Aorta (tissue), 5 donors: Measurements from ENCODE around the gene MAST4. TPM values are rescaled to one million over a fixed set of nuclear protein-coding genes. Genes with fewer than 3 reads are reported as not detected.

Source experiments
- ATAC-seq: fragments of 200-7000 bp; cut with Tn5 transposase; one replicate; pipeline ENCODE4 v1.9.1; 2022; ENCODE audit warnings: moderate library complexity; ENCODE audit not compliant: low FRiP score
- DNase-seq, 2 donors: peaks; one replicate each; pipeline ENCODE4 v3.0.0-alpha.2; 2020
- H3K27ac ChIP-seq, 2 donors: one replicate each; pipeline ENCODE4 v1.5.1; 2013; ENCODE audit warnings: low read length in 2 of 2, mild to moderate bottlenecking in 2 of 2, moderate library complexity in 2 of 2, control low read depth in 1 of 2, inconsistent platforms in 1 of 2, low read depth in 1 of 2
- H3K27me3 ChIP-seq, 2 donors: one replicate each; pipeline ENCODE4 v1.6.1; 2013; ENCODE audit warnings: control low read depth in 1 of 2, low read length in 1 of 2, mild to moderate bottlenecking in 1 of 2, moderate library complexity in 1 of 2; ENCODE audit not compliant: insufficient read depth in 2 of 2, control insufficient read depth in 1 of 2
- H3K36me3 ChIP-seq, 2 donors: one replicate each; pipeline ENCODE4 v1.6.1; 2013; ENCODE audit warnings: control low read depth in 1 of 2, low read length in 1 of 2, mild to moderate bottlenecking in 1 of 2; ENCODE audit not compliant: insufficient read depth in 2 of 2, control insufficient read depth in 1 of 2
- H3K4me1 ChIP-seq, 2 donors: one replicate each; pipeline ENCODE4 v1.6.1; 2013; ENCODE audit warnings: low read length in 2 of 2, control low read depth in 1 of 2, mild to moderate bottlenecking in 1 of 2, moderate library complexity in 1 of 2; ENCODE audit not compliant: insufficient read depth in 2 of 2, control insufficient read depth in 1 of 2
- H3K4me3 ChIP-seq, 2 donors: one replicate each; pipeline ENCODE4 v1.5.1; 2013; ENCODE audit warnings: low read length in 2 of 2, control low read depth in 1 of 2, mild to moderate bottlenecking in 1 of 2
- H3K9me3 ChIP-seq: one replicate; pipeline ENCODE4 v1.6.1; 2013; ENCODE audit warnings: mild to moderate bottlenecking, low read length; ENCODE audit not compliant: control insufficient read depth
- WGBS, 2 donors: extraction: QIAGEN DNeasy Blood & Tissue Kit; methylation state at CpG; one replicate each; pipeline ENCODE4 v1.1.7; 2013; 5-methylcytosine and 5-hydroxymethylcytosine counted together
- intact Hi-C, 2 donors: fragments of 100-400 bp; cut with DNase I; formaldehyde crosslinking; loops; one replicate each; pipeline versions ENCODE4 v1.14.2 to v1.15.0; 2022
- polyA plus RNA-seq, 2 donors: library from polyadenylated mRNA; stranded (reverse); fragments of 200-250 nt; gene quantifications; one replicate each; pipeline ENCODE4 v1.2.3, GENCODE V29; 2013
- total RNA-seq, 2 donors: library from RNA; stranded (reverse); fragmentation: NEBNext Ultra II Directional; extraction: Animal tissue kit (Norgen Biotek cat#: 25700); gene quantifications; one replicate each; pipeline ENCODE4 v1.2.1, GENCODE V29; 2021
- donor health status: healthy with polysubstance abuse.
- donor health status: Bipolar disorder and iron deficiency.
- donor health status: DM: no; HTN: no; CAD: no.
- donor health status: DM: no; HTN: no; CAD: no.
- donor health status: DM: yes; HTN: yes; CAD: no.

The MAST4 gene
- total and polyA plus RNA-seq, 4 donors = 2.4 to 66.5 (median 24.9) TPM

DNA sequence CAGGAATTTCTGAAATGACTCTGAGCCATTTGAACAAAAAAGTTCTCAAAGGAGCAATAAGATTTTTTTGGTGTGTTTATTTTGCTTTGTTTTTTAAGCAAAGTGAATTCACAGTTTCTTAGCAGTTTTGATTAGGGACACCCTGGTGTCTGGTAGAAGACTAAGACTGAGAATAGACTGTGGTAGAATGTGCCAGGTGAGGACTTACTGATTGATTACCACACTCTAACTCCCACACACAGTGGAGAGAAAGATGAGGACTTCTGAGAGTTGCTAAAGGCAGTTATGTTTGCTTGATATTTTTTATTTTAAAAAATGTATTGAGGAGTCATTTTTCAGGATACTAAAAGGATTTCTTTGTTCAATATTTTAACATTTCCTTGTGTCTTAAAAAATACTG is 425.3 kb downstream of the MAST4 start:
- intact Hi-C loops = no loop called here
- H3K27ac ChIP-seq = peak overlapping the region in 1 of 2 donors; percentile 28
- H3K27me3 ChIP-seq = no peaks in the 10 kb centered on the region
- H3K36me3 ChIP-seq = no peaks in the 10 kb centered on the region
- H3K4me1 ChIP-seq = peaks cover 3 to 11% of the 10 kb centered on the region in 2 donors
- H3K4me3 ChIP-seq = no peak overlapping the region
- DNase-seq (no peak), ATAC-seq (no peak)
- no peaks in the 10 kb centered on the region for H3K9me3 ChIP-seq

DNA sequence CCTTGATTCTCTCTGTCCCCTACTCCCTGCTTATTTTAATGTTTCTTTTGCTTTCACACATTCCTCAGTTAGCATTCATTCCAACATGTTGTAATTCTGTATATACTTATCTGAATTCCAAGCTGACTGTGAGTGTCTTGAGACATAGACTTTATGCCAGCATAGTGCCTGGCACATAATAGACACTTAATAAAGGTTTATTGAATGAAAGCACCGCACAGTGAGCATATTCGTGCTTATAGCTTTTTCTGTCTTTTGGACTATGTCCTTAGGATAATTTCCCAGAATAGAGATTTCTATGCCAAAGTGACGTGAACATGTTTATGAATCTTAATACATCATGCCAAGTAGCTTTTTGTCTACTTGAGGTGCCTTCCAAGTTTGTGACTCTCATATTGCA is 425.8 kb downstream of the MAST4 start:
- intact Hi-C loops = no loop called here
- no peak for ATAC-seq
- no peak for DNase-seq
- Histone ChIP-seq H3K9me3 (no peaks in the 10 kb centered on the region), H3K4me3 (no peak overlapping the region), H3K27me3 (no peaks in the 10 kb centered on the region), H3K36me3 (no peaks in the 10 kb centered on the region), H3K27ac (no peak overlapping the region), H3K4me1 (peaks cover 3 to 11% of the 10 kb centered on the region in 2 donors)
- WGBS, 2 donors = 6 to 18% methylated on average over 3 of the region's 3 CpGs

DNA sequence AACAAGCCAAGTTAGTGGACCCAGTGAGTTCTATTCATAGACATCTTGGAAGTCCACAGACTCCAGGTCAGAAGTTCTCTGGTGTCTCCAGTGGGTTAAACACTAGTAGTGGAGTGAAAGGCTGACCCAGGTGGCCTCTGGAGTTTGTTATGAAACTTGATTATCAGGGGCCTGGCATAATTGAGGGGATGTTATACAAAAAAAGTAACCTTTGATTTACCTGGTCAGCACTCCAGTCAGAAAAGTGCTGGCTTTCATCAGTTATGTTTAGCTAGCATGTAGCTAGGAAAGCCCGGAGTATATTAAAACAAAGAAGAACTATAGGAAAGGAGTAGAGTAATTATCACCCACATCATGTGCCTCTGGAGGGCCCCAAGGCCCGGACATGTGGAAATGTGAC is 429.3 kb downstream of the MAST4 start:
- H3K4me1 ChIP-seq = peaks cover 3 to 9% of the 10 kb centered on the region in 2 donors
- H3K27me3 ChIP-seq = no peaks in the 10 kb centered on the region
- intact Hi-C loops = no loop called here
- 62 to 67% methylated on average over 2 of the region's 2 CpGs for WGBS, 2 donors
- no peak overlapping the region for H3K27ac ChIP-seq
- ATAC-seq (no peak), DNase-seq (no peak)
- H3K9me3 ChIP-seq = no peaks in the 10 kb centered on the region
- H3K4me3 ChIP-seq = no peak overlapping the region
- H3K36me3 ChIP-seq = no peaks in the 10 kb centered on the region

DNA sequence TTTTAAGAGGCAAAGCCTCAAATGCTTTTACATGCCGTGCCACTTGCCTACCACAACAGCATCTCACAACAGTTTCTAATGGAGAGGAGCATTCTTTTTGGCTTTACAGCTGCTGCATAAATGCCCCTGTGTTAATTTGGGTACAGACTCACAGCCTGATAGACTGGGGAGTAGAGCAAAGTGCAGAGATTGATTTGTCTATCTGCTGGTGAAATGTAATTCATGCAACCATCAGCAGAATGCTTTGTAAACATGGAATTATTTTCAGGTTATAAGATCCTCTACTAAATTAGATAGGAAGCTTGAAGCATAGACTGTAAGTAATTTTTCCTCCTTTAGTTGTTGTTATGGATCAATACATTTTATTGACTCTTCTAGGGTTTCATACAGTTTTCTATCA is 430.1 kb downstream of the MAST4 start:
- peaks cover 3 to 6% of the 10 kb centered on the region in 2 donors for H3K4me1 ChIP-seq
- no peaks in the 10 kb centered on the region for H3K36me3 ChIP-seq
- 81 to 87% methylated on average over 1 of the region's 1 CpG for WGBS, 2 donors

DNA sequence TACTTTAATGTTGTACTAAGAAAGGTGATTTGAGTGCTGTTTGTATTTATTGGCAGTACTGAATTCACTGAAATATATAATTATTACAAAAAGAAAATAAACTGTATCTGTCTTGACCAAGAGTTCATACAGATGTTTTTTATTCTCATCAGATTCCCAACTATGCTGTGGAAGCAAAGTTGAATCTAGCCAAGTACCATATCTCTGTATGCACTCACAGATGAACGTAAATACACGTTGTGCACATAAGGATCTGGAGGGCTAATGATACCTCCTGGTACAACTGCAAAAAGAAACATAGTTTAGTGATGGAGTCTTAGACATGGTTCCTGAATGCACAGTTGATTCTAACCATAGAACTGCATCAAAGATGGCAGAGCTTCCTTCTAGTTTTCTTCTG is 431.0 kb downstream of the MAST4 start:
- Histone ChIP-seq H3K9me3 (no peaks in the 10 kb centered on the region), H3K4me1 (peaks cover 7 to 10% of the 10 kb centered on the region in 2 donors)

More for the DNA sequence above, 430.1 kb downstream of the MAST4 start:
- no peaks in the 10 kb centered on the region for H3K9me3 ChIP-seq
- intact Hi-C loops = no loop called here
- no peak for ATAC-seq
- no peak for DNase-seq
- H3K27ac ChIP-seq = no peak overlapping the region
- H3K4me3 ChIP-seq = no peak overlapping the region
- no peaks in the 10 kb centered on the region for H3K27me3 ChIP-seq

DNA sequence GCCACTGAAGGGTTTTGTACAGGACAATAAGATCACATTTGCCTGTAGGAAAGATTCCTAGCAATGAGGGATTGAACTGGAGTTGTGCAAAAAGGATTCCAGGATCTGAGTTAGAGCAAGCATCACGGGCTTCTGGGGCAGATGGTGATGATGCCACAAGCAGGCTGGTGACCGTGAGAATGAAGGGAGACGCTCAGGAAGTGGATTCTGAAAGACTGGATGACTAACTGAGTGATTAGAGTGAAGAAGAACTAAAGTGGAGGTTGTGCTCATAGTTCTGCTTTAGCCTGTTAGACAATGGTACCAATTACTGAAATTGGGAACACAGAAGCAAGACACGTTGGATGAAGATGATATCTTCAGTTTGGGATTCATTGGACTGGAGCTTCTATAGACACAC is 432.2 kb downstream of the MAST4 start:
- Histone ChIP-seq H3K4me1 (peaks cover 5 to 14% of the 10 kb centered on the region in 2 donors), H3K9me3 (no peaks in the 10 kb centered on the region), H3K27ac (no peak overlapping the region), H3K27me3 (no peaks in the 10 kb centered on the region), H3K36me3 (no peaks in the 10 kb centered on the region), H3K4me3 (no peak overlapping the region)
- 94 to 95% methylated on average over 4 of the region's 4 CpGs for WGBS, 2 donors
- DNase-seq = no peak
- no peak for ATAC-seq
- intact Hi-C loops = no loop called here

More for the DNA sequence above, 431.0 kb downstream of the MAST4 start:
- Histone ChIP-seq H3K27ac (no peak overlapping the region), H3K36me3 (no peaks in the 10 kb centered on the region), H3K4me3 (no peak overlapping the region), H3K27me3 (no peaks in the 10 kb centered on the region)
- 77 to 82% methylated on average over 2 of the region's 2 CpGs for WGBS, 2 donors
- intact Hi-C loops = no loop called here
- DNase-seq (no peak), ATAC-seq (no peak)

DNA sequence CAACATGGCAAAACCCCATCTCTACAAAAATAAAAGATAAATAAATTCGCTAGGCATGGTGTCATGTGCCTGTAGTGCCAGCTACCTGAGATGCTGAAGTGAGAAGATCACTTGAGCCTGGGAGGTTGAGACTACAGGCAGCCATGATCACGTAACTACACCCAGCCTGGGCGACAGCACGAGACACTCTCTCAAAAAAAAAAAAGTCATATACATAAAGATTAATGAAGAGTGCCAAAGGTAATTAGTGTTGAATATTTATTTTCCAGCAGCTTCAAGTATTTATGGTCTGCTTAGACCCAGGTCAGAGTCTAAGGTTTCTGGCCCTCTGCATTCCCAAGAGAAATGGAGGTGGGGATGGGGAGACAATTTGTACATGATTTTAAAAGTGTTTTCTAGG is 432.7 kb downstream of the MAST4 start:
- no peaks in the 10 kb centered on the region for H3K36me3 ChIP-seq
- no peak overlapping the region for H3K4me3 ChIP-seq
- ATAC-seq (no peak), DNase-seq (no peak)
- no peak overlapping the region for H3K27ac ChIP-seq
- no peaks in the 10 kb centered on the region for H3K27me3 ChIP-seq
- intact Hi-C loops = no loop called here
- no peaks in the 10 kb centered on the region for H3K9me3 ChIP-seq
- H3K4me1 ChIP-seq = peaks cover 5 to 19% of the 10 kb centered on the region in 2 donors
- WGBS, 2 donors = 97 to 100% methylated on average over 4 of the region's 4 CpGs

DNA sequence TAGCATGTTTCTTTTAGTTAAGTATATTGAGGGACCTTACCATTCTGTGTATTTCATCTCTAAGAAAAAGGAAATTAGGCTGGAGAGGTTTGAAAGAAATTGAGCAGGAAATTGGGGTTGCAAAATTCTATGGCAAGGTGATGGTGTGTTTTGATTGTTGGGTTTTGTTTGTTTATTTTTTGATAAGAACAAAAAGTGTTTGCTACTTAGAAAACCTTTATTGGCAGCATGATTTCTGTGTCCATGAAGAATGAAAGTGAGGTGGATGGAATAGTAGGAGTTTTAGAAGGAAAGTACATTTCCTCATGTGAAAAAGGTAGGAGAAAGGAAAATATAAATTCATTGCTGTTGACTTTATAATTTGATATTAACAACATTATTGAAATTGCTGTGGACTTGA is 433.3 kb downstream of the MAST4 start:
- Histone ChIP-seq H3K27ac (no peak overlapping the region), H3K4me3 (no peak overlapping the region), H3K4me1 (peaks cover 7 to 25% of the 10 kb centered on the region in 2 donors), H3K9me3 (no peaks in the 10 kb centered on the region), H3K36me3 (no peaks in the 10 kb centered on the region), H3K27me3 (no peaks in the 10 kb centered on the region)
- ATAC-seq (no peak), DNase-seq (no peak)
- intact Hi-C loops = no loop called here

DNA sequence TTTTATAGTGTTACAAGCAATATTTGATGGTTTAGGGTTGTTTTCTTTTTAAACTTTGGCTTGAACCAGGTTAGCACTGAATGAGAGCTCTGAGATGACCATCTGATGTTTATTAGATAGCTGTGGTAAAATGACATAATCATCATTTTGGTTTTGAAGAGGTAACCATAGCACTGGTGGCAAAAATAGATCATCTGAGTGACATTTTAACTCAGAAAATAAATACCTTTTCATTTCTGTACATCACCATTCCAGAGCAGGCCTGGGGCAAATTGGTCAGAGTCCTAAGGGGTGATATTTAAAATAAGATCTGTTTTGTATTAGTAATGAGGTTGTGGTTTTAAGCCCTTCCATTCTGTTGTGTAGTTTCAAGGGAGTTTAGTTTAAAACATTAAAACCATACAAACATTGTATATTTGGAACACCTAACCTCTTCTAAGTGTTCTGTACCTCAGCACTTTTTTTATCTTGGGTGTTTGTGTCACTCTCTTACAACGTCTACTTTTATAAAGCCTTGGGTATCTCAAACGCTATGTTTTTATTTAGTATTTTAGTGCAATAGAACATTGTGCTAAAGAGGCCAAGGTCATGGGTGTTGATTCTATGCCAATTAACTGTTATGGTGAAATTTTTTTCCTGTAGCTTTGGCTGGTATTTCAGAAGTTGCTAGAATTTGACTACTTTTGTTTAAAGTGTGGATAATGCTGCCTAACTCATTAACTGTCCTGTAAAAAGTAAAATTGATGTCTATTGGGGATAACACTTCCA is 434.3 kb downstream of the MAST4 start:
- Histone ChIP-seq H3K27me3 (no peaks in the 10 kb centered on the region), H3K9me3 (no peaks in the 10 kb centered on the region), H3K4me1 (peaks cover 7 to 25% of the 10 kb centered on the region in 2 donors), H3K36me3 (no peaks in the 10 kb centered on the region), H3K4me3 (no peak overlapping the region), H3K27ac (no peak overlapping the region)
- WGBS, 2 donors = 9 to 10% methylated on average over 2 of the region's 2 CpGs
- intact Hi-C loops = no loop called here
- ATAC-seq (no peak), DNase-seq (no peak)
